NCI-H774 (cell line): Measurements from ENCODE around the gene CNPY4.

ENCODE experiments used
- DNase-seq: peaks from one replicate; lab custom pipeline; 2025; lab: John Stamatoyannopoulos, UW

CNPY4 gene

DNA sequence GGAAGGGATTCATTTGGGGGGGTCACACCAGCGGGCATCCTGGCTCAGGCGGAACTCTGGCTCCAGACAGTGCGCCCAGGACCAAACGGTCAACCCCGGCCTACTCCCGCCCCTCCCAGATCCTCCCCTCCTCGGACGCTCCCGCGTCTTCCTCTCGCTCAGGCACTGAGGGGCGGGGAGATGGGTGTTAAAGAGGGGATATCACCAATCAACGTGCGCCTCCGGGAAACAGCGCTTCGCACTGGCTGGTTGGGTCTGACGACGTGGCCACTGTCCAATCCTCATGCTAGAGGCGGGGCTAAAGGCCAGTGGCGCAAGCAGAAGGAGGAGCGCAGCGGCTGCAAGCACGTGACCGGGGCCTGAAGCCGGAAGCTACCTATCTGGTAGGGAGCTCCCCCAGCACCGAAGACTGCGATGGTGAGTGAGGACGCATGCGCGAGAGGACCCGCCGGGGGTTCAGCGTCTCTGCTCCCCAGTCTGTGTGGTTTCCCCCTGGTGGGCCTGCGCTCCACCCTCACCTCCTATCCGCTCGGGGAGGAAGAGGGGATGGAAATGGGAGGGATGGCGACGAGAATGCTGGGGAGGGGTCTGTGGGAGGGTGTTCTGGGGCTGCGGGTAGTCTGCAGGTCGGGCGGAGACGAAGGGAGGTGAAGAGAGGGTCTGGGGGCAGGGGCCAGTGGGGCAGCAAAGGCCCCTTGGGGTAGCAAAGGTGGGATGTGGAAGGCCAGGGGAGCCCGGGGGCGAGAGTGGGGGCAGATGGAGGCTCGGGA is 29.3 kb downstream of the CNPY4 start, which contains the start of gene LAMTOR4:
TSS of gene LAMTOR4 (plus strand) at position 360 of the 770 bp plus-strand sequence. CDS start at position 415, 55 bp downstream.
- peak; percentile 99 for DNase-seq

DNA sequence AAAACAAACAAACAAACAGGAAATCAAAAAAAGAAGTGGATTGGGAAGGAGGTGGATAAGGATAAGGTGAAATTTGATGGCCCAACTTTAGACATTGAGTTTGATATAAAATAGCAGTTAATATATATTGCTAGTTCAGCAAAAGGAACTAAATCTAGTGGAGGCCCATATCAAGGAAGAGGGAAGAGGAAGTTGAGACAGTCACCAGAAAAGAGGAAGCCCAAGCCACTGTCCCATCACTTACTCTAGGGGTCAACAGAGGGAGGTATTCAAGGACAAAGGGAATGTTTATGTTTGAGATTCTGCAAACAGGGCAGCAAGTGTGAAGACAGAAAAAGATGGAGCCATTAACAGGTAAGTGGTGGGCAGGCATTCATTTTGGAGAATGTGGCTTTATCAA is 33.0 kb downstream of the CNPY4 start:
- DNase-seq, result no peak

DNA sequence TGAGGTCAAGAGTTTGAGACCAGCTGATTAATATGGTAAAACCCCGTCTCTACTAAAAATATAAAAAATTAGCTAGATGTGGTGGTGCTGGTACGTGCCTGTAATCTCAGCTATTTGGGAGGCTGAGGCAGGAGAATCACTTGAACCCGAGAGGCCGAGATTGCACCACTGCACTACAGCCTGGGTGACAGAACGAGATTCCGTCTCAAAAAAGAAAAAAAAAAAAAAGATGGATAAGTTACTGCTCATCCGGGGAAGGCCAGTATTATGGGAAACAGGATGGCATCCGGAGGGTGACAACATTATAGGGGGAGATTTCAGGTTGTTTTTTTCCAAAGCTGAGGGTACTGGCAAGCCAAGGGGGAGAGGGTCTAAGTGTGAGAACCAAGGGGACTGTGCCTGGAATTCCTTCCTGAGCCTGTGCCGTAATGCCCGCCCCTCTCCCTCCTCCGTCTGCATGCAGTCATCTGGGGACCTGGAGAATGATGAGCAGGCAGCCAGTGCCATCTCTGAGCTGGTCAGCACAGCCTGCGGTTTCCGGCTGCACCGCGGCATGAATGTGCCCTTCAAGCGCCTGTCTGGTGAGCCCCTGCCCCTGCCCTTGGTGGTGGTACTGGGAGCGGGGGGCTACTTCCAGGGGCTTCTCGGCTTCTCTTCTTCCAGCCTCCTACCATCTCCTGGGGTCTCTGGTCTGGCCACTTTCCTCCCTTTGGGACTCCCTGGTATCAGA is 33.7 kb downstream of the CNPY4 start:
- no peak for DNase-seq

DNA sequence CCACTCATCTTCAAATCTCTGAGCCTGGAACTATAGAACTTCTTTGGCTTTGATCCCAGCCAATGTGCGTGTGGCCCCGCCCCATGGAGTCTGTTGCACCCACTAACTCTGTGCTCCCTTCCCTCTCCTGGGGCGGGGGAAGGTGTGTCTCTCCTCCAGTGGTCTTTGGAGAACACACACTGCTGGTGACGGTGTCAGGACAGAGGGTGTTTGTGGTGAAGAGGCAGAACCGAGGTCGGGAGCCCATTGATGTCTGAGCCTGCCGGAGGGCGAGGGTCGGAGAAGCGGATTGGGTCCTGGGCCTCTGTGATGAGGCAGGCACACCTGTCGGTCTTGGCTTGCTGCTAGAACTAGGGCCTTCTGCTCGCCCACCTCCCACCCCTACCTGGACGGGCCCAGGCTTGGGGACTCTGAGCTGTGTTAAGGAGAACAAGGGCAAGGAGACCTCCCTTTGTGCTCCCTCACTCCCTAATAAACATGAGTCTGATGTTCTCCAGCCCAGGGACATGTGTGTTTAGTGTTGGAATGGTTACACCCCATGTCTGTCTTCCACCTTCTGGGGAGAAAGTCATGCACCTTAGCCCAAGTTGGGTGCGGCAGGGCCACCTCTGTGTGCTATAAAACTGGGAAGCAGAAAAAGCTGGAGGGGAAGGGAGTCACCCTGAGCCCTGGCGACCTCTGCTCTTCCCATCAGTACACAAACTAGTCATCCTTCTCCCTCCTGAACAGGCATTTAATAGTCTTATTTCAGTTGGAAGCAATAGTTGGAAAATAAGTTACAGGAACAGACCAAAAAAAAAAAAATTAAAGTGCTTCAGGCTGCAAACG is 34.5 kb downstream of the CNPY4 start:
- no peak for DNase-seq

DNA sequence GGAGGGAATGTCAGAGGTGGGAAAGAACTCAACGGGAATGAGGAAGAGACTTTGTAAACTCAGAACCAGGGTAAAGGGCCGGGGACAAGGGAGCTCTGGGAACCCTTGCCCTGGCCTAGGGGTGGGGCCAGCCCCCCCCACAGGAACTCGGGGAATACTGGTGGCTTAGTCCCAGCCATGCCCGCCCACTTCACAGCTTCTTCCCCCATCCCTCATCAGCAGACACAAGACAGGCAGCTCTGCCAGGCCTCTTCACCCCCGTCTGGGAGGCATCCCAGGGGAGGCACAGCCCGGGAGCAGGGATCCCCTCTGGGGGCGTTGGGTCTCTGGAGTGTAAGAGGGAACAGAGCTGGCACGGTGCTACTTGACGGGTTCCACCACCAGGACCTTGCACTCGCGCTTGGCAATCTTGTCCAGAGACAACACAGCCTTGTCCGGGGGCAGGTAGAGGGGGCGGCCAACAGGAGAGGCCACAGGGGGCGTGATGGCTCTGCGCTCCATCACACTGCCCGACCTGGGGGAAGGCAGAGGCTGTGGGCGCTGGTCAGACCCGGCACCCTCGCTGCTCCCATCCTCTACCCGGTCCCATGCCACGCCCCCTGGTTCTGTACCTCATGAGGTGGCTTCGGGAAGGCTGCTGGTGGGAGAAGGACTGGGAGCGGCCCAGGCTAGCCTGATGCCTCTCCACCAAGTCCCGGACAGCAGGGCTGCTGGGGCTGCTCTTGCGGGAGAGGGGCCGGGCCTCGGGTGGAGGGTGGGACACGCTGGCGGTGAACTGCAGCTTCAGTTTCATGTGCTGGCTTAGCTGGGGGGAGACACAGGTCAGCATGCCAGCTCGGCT is 35.4 kb downstream of the CNPY4 start:
- DNase-seq, result no peak

DNA sequence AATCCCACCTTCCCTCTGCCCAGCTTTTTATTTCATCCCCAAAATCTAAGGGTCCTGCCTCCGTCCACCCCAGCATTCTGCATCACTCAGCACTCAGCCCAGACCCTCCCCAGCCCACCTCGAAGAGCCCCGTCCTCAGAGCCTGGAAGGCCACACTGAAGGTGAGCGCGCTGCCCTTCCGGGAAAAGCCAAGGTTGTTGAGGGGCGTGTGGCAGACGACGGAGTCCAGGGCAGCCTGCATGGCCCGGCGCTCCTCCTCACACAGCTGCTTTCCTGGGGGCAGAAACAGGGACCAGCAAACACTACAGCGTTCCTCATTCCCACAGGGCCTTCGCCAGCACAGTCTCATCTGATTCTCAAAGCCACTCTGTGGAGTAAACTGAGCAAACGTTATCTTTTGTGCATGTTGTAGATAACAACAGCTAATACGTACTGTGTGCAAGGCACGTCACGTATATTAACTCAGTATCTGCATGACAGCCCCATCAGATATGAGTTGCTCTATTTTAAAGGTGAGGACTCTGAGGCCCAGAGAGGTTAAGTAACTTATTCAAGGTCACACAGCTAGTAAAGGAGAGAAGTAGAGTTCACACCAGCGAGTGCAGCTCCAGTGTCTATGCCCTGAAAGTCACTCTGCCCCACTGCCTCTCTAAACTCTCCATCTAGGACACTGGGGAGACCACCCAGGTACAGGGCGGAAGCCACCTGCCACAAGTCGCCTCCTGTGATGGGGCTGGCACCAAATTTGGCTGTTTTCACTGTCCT is 36.3 kb downstream of the CNPY4 start:
- DNase-seq, result no peak

DNA sequence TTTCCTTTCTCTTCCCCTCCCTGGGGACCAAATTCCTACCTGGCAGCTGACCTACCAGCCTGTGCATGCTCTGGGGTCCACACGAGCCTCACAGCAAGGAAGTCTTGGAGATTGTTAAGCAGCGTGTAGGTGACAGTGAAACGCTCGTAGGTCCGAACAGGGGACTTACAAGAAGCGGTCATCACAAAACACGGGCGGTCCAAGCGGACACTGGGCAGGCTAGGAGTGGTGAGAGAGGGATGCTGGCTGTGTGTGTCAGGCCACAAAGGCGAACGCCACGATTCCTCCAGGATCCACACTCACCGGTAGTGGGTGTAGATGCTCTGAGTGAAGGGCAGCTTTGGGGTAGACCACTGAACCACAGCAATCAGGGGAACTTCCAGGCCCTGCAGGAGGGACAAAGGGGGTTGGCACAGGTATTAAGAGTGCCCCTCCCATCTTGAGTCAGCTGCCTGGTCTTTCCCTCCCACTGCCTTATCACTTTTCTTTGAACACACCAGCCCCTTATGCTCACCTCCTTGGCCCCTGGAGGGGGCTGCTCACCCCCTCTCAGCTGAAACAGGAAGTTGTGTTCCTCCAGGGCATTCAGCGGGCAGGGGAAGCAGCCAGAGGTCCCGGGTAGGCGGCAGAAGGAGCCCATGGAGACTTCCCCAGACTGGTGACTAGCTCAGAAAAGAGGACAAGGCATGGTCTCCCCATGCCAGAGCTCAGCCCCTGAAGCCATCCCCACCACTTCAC is 37.1 kb downstream of the CNPY4 start:
- no peak for DNase-seq

DNA sequence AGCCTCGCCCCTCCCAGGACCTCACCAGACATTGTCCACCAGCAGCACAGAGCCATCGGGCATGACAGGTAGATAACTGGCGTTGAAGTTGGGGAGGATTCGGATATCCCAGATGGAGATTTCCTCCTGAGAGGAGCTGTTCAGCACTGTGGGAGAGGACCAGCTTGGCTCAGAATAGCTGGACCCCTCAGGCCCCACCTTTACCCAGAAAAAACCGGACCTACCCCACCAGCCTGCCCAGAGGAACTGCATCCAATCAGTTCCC is 37.6 kb downstream of the CNPY4 start:
- no peak for DNase-seq

DNA sequence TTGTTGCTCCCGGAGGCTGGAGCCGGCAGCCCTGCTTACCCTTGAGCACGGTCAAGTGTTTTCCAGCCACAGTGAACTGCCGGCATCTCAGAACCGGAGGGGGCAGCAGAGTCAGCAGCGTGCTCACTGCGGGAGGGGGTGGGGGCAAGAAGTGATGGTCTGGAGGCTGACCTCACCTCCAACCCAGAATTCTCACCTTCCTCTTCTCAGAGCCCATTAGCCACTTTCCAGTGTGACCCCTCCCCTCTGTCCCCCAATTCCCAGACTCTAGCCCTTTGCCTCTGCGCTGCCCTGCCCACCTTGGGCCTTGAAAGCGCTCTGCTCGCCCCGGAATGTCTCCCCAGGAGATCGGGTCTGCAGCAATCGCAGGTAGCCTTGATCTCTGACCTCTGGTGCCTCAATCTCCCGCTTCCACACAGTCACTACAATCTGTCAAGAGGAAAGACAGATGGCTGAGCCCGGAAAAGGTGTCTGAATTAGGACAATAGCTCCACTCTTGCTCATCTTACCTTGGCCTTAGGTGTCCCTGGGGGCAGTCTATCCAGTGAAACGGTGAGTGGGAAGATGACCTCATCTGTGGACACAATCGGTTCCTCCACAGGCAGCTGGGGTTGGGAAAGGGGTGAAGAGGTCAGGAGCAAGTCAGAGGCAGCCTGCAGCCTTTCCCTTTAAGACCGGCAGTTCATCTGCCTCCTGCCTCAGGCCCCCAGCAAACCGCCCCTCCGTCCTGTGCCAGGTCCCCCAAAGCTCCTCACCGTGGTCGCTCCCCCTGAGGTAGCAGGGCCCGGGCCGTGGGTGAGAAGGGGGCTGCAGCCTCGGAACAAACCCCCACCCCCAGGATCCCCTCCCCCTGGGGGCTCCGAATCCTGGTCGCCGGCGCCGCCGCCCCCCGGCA is 38.1 kb downstream of the CNPY4 start:
- no peak for DNase-seq

DNA sequence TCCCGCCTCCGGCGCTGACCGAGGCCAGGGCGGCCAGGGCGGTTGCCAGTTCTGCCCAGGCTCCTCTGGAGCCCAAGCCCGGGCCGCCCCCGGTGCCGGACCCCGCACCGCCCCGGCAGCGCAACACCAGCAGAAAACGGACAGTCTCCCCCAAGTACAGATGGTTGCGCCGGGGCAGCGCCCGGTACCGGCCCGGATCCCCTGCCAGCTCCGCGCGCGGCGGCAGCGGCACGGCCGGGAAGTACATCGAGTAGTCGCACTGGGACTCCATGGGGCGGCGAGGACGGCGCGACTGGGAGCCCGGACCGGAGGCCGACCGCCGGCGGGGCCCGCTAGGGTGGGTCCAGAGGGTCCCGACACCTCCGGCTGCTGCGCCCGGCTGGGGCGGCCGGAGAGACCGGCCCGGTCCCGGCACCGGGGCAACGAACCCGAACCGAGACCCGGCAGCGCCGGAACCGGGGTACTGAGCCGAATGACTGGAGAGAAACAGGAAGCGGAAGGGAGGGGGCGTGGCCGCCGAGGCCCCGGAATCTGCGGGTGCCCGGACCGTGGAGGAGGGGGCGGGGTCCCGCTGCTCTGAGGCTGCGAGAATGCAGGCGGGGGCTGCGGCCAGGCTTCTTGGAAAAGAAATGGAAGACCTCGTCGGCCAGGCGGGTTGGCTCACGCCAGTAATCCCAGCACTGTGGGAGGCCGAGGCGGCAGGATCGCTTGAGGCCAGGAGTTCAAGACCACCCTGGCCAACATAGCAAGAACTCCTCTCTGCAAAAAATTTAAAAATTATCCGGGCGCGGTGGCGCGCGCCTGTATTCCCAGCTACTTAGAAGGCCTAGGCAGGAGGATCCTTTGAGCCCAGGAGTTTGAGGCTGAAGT is 39.0 kb downstream of the CNPY4 start, which contains the start of gene TRAPPC14:
TSS of gene TRAPPC14 (minus strand) at position 495 of the 870 bp plus-strand sequence. CDS start at position 271, 224 bp downstream.
- DNase-seq, result peak; percentile 68

DNA sequence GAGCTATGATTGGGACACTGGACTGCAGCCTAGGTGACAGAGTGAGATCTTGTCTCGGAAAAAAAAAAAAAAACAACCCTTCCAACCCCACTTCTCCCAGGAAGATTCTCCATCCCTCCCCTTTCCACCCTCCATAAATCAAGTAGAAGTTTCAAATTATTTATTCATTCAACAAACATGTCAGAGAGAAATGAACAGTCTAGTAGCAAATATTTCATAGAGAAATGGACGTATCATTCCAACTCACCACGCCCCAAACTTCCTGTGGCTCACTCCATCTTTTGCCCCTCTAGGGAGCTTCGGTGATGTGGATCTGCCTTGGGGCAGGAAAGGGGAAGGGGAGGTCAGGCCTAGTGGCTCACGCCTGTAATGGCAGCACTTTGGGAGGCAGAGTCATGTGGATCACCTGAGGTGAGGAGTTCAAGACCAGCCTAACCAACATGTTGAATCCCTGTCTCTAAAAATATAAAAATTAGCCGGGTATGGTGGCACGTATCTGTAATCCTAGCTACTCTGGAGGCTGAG is 39.7 kb downstream of the CNPY4 start:
- DNase-seq, result no peak

DNA sequence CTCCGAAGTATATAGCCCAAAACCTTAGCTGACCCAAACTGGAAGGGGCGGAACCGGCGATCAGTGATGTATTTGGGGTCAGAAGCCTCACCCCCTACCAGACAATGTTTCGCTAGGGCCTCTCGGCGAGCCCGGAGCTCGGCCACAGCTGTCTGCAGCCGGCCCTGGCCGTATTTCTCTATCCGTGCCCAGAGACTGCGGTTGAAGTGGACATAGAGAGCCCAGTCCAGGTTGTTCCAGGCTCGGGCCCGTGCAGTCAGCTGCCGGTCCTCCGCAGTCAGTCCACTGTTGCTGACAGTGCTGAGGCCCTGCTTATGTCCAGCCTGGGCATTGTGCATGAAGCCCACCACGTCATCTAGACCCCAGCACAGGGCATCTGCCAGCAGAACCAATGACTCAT is 40.6 kb downstream of the CNPY4 start:
- no peak for DNase-seq

DNA sequence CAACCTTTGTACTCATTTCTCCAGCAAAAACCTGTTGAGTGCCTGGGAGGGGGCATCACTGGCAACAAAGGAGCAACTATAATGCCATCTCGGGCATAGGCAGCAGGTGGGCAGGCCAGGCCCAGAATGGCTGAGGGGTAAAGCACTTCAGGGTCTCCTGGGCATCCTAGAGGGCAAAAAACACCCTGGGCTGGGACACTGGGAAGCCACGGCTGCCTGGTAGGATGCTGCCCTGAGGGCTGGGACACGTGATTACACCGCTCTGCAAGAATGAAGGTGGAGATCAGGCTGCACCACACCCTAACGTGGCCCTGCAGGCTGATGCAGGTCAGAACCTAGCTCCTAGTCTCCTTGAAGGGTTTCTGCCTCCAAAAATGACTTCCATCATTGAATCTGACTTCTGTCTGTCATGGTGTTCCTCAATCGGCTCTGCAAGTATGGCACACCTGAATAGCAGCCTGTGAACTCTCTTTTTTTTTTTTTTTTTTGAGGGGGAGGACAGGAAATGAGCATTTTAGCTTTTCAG is 43.6 kb downstream of the CNPY4 start:
- no peak for DNase-seq

DNA sequence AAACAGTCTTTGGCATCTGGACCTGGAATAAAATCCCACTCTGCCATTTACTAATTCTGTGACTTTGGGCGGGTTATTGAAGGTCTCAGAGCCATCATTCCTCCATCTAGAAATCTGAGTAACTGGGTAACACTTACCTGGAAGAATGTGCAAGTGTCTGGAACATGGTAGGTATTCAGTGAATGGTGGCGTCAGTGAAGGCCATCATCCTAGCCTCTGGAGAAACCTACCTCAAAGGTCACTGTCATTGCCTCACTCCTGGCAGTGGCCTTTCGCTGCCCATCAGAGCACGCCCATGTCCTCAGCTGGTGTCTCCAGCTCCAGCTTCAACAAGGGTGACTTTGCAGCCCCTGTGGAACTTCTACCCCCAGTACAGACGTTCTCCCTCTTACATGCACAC is 44.4 kb downstream of the CNPY4 start:
- DNase-seq, result no peak

DNA sequence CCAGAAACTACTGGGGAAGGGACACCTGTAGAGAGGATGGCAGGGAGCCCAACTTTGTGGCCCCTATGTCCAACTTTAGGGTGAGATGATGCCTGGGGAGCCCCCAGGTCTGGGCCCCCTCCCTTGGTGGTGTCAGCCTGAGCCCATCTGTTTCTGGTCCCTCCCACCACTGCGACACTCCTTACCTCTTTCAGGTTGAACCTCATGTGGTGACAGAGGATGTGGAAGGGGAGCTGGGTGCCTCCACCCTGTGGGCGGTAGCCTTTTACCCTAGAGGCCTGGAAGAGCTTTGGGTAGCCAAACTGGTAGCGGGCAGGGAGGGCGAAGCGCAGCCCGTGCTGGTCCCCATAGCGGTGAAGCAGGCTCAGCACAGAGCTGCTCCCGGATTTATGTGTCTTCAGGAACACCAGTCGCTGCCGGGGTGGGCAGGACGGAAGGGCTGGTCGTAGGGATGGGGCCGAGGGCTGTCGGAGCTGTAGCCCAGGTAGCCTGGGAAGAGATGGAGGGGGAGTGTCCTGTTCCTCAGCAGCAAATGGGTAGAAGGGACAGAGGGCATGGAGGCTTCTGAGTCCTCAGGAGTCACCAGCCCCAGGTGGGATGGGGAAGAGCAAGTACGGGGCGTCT is 47.0 kb downstream of the CNPY4 start:
- DNase-seq, result no peak

DNA sequence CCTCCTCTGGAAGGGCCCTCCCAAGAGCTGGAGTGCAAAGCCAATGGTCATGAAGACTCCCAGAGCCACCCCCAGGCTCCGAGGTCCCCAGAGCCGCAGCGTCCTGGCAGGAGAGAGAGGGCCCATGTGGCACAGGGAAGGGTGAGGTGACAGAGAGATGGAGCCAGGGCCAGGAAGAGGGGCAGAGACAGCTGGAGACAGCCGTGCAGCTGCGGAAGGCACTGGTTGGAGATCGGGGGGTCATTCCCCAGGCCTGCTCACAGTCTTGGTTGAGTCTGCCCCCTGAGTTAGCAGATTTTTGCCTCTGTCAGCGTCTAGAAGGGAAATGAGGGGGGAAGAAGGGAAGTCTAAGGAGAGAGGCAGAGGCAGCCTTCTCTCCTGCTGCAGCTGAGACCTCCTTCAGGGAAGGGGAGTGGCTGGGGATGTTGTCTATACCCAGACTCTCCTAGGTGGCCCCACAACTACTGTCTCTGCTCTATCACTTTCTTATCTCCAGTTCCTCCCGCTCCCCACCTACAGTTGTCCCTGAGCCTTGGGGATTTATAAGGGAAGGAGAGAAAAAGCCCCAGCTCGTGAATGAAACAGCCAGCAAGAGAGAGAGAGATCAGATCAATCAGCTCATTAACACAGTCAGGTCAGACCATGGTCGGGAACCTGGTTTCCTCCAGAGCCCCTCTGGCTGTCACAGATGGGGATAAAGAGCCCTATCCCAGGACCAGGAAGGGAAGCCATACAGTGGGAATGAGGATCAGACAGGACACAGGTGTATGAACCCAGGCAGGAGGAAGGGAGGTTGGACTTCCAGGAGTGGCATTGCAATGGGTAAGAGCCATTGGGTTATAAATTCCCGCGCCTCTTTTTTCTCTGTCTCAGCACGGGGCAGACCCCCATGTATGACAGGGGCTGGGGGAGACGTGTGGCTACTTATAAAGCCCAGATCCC is 47.8 kb downstream of the CNPY4 start:
- DNase-seq, result no peak
